HUES64 (cell line): ENCODE data around the gene TBC1D30. TPM values are rescaled to one million over a fixed set of nuclear protein-coding genes. Genes with fewer than 3 reads are reported as not detected.
A peak's percentile ranks its signal among the peaks of the same experiment; 100 is the strongest.
"Not testable (repeated sequence)": the region's sequence is repeated elsewhere in the genome, so short reads cannot be mapped to it uniquely, and the experiment has no call there.

ENCODE experiments used
- H3K27ac ChIP-seq: 2 replicates; pipeline ENCODE4 v1.7.0; 2013; ENCODE audit warnings: low read depth, low read length, inconsistent platforms
- H3K27me3 ChIP-seq: 2 replicates; pipeline ENCODE4 v1.6.1; 2013; ENCODE audit warnings: mild to moderate bottlenecking, low read length; ENCODE audit not compliant: insufficient read depth
- H3K36me3 ChIP-seq: 2 replicates; pipeline ENCODE4 v1.6.1; 2013; ENCODE audit warnings: mild to moderate bottlenecking, low read length; ENCODE audit not compliant: insufficient read depth
- H3K4me1 ChIP-seq: 2 replicates; pipeline ENCODE4 v1.6.1; 2013; ENCODE audit warnings: mild to moderate bottlenecking, low read length, moderate library complexity; ENCODE audit not compliant: insufficient read depth
- H3K4me3 ChIP-seq: 2 replicates; pipeline ENCODE4 v1.5.1; 2013; ENCODE audit warnings: mild to moderate bottlenecking, low read length, moderate library complexity
- H3K9ac ChIP-seq: 2 replicates; pipeline ENCODE4 v1.6.1; 2013; ENCODE audit warnings: mild to moderate bottlenecking, low read depth, low read length
- H3K9me3 ChIP-seq: 2 replicates; pipeline ENCODE4 v1.6.1; 2013; ENCODE audit warnings: low read depth, low read length; ENCODE audit not compliant: insufficient read depth
- WGBS: fragments of 150-250, 120-280 bp; methylation state at CpG from one replicate; pipeline ENCODE4 v1.1.7; 2013; ENCODE audit warnings: missing lambda C conversion rate; 5-methylcytosine and 5-hydroxymethylcytosine counted together
- polyA plus RNA-seq, 2 experiments: library from polyadenylated mRNA; stranded (reverse); fragments of 50-300 nt; gene quantifications; one replicate each; pipeline ENCODE4 v1.2.3, GENCODE V29; 2013

Gene TBC1D30, protein sequence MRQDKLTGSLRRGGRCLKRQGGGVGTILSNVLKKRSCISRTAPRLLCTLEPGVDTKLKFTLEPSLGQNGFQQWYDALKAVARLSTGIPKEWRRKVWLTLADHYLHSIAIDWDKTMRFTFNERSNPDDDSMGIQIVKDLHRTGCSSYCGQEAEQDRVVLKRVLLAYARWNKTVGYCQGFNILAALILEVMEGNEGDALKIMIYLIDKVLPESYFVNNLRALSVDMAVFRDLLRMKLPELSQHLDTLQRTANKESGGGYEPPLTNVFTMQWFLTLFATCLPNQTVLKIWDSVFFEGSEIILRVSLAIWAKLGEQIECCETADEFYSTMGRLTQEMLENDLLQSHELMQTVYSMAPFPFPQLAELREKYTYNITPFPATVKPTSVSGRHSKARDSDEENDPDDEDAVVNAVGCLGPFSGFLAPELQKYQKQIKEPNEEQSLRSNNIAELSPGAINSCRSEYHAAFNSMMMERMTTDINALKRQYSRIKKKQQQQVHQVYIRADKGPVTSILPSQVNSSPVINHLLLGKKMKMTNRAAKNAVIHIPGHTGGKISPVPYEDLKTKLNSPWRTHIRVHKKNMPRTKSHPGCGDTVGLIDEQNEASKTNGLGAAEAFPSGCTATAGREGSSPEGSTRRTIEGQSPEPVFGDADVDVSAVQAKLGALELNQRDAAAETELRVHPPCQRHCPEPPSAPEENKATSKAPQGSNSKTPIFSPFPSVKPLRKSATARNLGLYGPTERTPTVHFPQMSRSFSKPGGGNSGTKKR
- polyA plus RNA-seq (2013, experiment 1 of 2) = 0.80 TPM
- 1.3 TPM for polyA plus RNA-seq (2013, experiment 2 of 2)

DNA sequence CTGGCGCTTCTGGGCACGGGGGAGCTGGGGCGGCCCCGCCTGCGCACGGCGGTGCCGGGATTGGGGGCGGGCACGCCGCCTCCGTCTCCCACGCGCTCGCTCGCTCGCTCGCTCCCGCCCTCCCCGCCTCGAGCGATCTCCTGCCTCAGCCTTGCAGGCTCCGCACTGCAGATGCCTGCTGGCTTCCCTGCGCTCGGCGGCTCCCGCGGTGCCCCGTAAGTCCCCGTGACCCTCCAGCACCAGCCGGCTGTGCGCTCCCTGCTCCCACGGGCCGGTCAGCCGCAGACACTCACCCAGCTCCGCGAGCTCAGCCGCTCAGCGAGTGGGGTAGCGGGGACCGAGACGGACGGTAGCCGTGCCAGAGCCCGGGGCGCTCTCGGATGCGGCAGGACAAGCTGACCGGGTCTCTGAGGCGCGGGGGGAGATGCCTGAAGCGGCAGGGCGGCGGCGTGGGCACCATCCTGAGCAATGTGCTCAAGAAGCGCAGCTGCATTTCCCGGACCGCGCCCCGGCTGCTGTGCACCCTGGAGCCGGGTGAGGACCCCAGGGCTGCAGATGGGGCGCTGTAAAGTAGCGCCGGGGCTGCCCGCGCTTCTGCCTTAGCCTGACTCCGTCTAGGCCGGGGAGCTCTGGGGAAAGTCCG lies at the start of gene TBC1D30:
TSS of gene TBC1D30 (plus strand) at position 148 of the 643 bp plus-strand sequence. CDS start at position 381, 233 bp downstream.
- under 1% methylated on average over 69 of the region's 69 CpGs for WGBS
- H3K9ac ChIP-seq = no peak within 1 kb of the TSS
- peak within 1 kb of the TSS; percentile 67 for H3K4me3 ChIP-seq
- no peaks in the 10 kb centered on the region for H3K36me3 ChIP-seq
- no peak within 1 kb of the TSS for H3K27ac ChIP-seq
- H3K4me1 ChIP-seq = 0 out of 2 replicates have a peak, but pooled peaks cover 5% of the 10 kb centered on the region
- H3K27me3 ChIP-seq = peaks cover 64% of the 10 kb centered on the region
- peaks cover 13% of the 10 kb centered on the region; the same call in 1 of the 2 replicates for H3K9me3 ChIP-seq

DNA sequence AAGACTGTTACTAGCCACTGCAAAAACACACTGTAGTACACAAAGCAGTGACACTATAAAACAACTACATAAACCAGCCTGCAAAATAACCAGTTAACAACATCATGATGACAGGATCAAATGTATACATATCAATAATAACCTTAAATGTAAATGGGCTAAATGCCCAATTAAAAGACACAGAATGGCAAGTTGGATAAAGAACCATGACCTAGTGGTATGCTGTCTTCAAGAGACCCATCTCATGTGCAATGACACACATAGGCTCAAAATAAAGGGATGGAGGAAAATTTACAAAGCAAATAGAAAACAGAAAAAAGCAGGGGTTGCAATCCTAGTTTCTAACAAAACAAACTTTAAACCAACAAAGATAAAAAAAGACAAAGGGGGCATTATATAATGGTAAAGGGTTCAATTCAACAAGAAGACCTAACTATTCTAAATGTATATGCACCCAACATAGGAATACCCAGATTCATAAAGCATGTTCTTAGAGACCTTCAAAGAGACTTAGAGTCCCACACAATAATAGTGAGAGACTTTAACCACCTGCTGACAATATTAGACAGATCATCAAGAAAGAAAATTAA lies 49.2 kb upstream of the TBC1D30 start:
- not testable (repeated sequence) for H3K9ac ChIP-seq, H3K27ac ChIP-seq, H3K9me3 ChIP-seq, H3K36me3 ChIP-seq, H3K4me1 ChIP-seq, H3K4me3 ChIP-seq
- peaks cover 21% of the 10 kb centered on the region for H3K27me3 ChIP-seq

DNA sequence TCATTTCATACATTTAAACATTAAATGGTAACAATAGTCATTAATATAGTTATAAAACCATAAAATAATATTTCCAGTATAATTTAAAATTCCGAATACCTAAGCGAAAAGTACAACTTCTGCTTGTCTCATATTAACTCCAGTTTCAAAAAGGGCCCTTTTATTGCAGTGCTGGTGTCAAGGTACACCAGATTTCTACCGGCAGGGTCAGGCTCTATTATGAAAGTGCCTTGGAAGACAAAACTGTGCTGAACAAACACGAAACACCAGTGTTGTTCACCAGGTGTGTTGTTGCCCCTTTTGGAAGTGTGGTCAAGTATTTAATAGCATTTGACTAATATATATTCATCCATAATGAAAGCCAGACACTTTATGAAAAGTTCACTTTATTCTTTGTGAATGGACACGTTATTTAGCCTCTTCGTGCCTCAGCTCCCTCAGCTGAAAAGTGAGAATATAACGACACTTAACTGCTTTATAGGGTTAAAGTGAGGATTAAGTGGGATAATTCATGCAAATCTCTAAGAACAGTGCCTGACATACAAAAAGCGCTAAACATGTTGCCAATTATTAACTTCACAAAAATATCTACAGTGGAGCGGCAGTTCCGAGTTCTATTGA lies 45.0 kb upstream of the TBC1D30 start:
- H3K4me3 ChIP-seq = no peak overlapping the region
- H3K36me3 ChIP-seq = no peaks in the 10 kb centered on the region
- 92% methylated on average over 10 of the region's 10 CpGs for WGBS
- H3K27ac ChIP-seq = no peak overlapping the region
- peaks cover 63% of the 10 kb centered on the region for H3K27me3 ChIP-seq
- H3K9ac ChIP-seq = no peak overlapping the region
- peaks cover 10% of the 10 kb centered on the region; the same call in 1 of the 2 replicates for H3K4me1 ChIP-seq
- no peaks in the 10 kb centered on the region for H3K9me3 ChIP-seq

DNA sequence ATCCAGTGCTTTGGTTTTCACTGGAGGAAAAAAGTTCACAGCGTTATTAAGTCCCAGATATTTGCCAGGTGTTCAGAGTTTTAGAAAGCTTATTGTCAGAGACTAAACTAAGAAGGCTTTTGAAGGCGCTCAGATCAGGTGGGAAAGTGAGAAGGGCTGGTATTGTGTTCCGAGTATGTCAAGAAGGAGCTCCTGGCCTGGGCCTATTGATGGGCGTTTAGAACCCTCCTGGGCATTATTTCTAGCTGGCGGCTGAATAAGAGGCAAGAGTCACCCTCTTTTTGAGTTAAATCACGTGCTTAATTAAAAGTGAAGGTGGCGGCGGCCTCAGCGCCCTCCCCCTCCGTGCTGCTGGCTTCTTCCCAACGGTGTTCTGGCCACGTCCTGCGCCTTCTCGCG lies 44.3 kb upstream of the TBC1D30 start:
- H3K36me3 ChIP-seq = no peaks in the 10 kb centered on the region
- H3K9me3 ChIP-seq = no peaks in the 10 kb centered on the region
- H3K4me3 ChIP-seq = peak overlapping the region; percentile 54
- no peak overlapping the region for H3K27ac ChIP-seq
- H3K9ac ChIP-seq = peak overlapping the region; percentile 40; the same call in 1 of the 2 replicates
- 14% methylated on average over 15 of the region's 15 CpGs for WGBS
- H3K4me1 ChIP-seq = peaks cover 10% of the 10 kb centered on the region; the same call in 1 of the 2 replicates
- H3K27me3 ChIP-seq = peaks cover 63% of the 10 kb centered on the region

DNA sequence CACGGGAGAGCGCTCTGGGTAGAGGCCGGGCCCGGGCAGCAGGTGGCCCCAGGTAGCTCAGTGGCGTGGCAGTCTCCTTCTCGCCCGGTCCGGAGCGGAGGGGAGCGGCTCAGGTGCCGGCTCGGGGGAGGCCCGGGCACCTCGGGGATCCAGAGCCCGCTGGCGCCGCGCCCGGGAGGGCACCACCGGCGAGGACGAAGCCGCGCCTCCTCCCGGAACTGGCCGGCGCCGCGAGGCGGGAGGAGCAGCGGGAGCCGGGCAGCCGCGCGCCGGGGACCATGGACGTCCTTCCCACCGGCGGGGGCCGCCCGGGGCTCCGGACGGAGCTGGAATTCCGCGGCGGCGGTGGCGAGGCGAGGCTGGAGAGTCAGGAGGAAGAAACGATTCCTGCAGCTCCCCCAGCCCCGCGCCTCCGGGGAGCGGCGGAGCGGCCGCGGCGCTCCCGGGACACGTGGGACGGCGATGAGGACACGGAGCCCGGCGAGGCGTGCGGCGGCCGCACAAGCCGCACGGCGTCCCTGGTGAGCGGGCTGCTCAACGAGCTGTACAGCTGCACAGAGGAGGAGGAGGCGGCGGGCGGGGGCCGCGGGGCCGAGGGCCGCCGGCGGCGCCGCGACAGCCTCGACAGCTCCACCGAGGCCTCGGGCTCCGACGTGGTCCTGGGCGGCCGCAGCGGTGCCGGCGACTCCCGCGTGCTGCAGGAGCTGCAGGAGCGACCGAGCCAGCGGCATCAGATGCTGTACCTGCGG lies 43.7 kb upstream of the TBC1D30 start:
- Histone ChIP-seq H3K4me1 (peaks cover 10% of the 10 kb centered on the region; the same call in 1 of the 2 replicates), H3K9ac (peak overlapping the region; percentile 40), H3K27me3 (peaks cover 63% of the 10 kb centered on the region), H3K4me3 (peak overlapping the region; percentile 54), H3K9me3 (no peaks in the 10 kb centered on the region), H3K27ac (no peak overlapping the region), H3K36me3 (no peaks in the 10 kb centered on the region)
- under 1% methylated on average over 103 of the region's 103 CpGs for WGBS

DNA sequence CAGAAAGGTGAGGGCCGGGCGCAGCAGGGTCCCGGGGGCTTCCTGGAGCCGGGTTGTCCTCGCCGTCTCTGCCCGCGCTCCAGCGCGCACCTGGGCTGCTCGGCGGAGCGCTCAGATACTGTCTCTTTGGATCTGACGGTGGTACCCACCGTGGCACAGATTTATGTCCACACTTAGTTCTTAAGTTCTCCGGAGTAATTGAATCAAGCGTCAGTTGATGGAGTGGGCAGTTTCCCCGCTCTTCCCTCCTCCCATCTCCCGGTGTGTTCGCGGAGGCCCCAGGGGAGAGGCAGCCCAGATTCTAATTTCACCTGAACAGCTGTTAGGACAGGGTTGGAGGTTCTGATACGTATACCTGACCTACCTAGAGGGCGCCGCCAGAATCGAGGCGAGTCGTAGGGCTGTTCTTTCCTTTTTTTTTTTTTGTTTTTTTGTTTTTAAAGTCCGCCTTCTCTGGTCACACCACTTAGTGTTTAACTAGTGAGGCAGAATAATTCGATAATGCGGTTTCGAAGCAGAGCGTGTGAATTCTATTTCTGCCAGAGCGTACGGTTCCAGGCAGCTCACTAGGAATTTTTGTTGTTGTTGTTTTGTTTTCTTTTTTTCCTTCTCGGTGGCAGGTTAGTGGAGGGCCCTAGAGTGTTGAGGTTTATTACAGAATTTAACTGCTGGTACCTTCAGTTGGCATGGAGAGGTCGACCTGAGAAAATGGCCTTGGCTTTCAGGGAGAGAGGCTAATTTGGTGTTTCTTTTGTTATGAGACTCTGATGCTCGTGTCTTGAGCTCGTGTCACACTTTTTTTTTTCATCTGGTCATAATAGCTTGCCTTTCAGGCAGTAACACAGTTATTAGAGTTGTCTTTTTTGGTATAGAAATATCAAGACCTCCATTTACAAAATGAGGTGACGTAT lies 42.9 kb upstream of the TBC1D30 start:
- H3K4me1 ChIP-seq = peaks cover 10% of the 10 kb centered on the region; the same call in 1 of the 2 replicates
- H3K36me3 ChIP-seq = no peaks in the 10 kb centered on the region
- peaks cover 63% of the 10 kb centered on the region for H3K27me3 ChIP-seq
- peak overlapping the region; percentile 54 for H3K4me3 ChIP-seq
- H3K27ac ChIP-seq = no peak overlapping the region
- H3K9ac ChIP-seq = peak overlapping the region; percentile 40
- H3K9me3 ChIP-seq = no peaks in the 10 kb centered on the region
- WGBS = 13% methylated on average over 38 of the region's 39 CpGs

DNA sequence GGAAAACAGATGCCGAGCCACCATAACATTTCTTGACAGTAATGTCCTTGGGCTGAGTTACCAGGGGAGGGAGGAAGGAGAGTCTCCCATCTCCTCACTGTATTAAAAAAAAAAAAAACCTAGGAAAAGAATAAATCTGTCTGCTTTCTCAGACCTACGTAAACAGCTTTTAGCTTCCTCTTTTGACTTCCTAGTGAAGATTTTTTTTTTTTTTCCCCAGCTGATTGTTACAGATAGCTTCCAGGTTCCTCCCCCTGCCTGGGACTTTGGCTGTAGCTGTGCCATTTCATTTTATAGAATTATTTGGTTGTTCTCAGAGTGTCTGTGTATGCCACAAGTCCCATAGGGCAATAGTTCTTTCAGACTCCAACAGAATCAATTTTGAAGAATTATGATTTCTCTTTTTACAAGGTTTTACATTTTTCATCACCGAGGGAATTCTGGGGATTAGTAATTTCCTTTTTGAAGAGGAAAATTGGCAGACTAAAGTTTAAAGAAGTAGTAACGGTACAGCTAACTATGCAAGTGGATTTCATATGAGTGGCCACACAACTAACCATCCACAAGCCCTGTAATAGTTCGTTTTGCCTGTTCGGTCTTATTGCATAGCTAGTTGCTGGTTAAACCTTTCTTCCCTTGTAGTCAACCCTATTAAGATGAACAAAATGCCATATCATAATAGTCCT lies 42.1 kb upstream of the TBC1D30 start:
- peaks cover 10% of the 10 kb centered on the region; the same call in 1 of the 2 replicates for H3K4me1 ChIP-seq
- no peaks in the 10 kb centered on the region for H3K9me3 ChIP-seq
- no peak overlapping the region for H3K9ac ChIP-seq
- 94% methylated on average over 5 of the region's 6 CpGs for WGBS
- H3K27me3 ChIP-seq = peaks cover 63% of the 10 kb centered on the region
- peak overlapping the region; percentile 54; the same call in 1 of the 2 replicates for H3K4me3 ChIP-seq
- no peak overlapping the region for H3K27ac ChIP-seq
- H3K36me3 ChIP-seq = no peaks in the 10 kb centered on the region

DNA sequence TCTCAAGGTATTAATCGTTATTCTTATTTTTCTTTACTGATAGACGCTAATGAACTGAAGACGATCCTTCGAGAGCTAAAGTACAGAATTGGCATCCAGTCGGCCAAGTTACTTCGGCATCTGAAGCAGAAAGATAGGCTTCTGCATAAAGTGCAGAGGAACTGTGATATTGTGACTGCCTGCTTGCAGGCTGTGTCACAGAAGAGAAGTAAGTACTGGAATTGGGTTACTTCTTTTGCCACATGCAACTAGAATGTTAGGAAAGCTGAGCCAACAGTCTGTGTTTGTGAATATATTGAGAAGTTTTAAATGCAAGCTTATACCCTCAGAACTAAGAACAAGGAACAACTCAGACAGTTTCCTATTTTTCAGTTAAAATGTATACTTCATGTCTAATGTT lies 38.6 kb upstream of the TBC1D30 start:
- Histone ChIP-seq H3K4me1 (peaks cover 16% of the 10 kb centered on the region), H3K36me3 (no peaks in the 10 kb centered on the region), H3K9ac (no peak overlapping the region), H3K4me3 (no peak overlapping the region), H3K27me3 (peaks cover 36% of the 10 kb centered on the region), H3K27ac (no peak overlapping the region), H3K9me3 (no peaks in the 10 kb centered on the region)
- WGBS = 95% methylated on average over 6 of the region's 6 CpGs

DNA sequence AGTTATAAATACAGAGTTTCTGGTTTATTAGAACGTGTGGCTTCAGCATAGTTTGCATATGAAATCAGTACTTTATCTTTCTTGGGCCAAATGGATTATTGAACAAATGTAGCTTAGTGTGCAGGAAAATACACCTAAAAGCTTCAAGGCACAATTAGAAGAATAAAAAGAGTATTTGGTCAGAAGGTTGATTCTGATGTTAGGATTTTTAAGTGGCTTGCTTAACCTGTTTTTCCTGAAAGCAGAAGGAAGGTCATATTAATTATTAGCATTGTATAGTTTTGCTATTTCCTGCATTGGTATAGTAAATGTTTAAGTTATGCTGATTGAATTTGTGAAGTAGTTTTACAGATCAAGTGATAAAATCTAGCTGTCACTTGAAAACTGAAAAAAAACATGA lies 34.3 kb upstream of the TBC1D30 start:
- Histone ChIP-seq H3K9ac (no peak overlapping the region), H3K9me3 (no peaks in the 10 kb centered on the region), H3K27me3 (no peaks in the 10 kb centered on the region), H3K27ac (no peak overlapping the region), H3K4me1 (peaks cover 6% of the 10 kb centered on the region; the same call in 1 of the 2 replicates), H3K4me3 (no peak overlapping the region), H3K36me3 (no peaks in the 10 kb centered on the region)
- WGBS = 71% methylated on average over 1 of the region's 1 CpG
